Measurements from ENCODE around the gene AKIRIN1. TPM values are rescaled to one million over a fixed set of nuclear protein-coding genes. Genes with fewer than 3 reads are reported as not detected.
"Not testable (repeated sequence)": the region's sequence is repeated elsewhere in the genome, so short reads cannot be mapped to it uniquely, and the experiment has no call there.

Gene AKIRIN1
- total RNA-seq, 1 donor from 2014 or later: 152 TPM

DNA sequence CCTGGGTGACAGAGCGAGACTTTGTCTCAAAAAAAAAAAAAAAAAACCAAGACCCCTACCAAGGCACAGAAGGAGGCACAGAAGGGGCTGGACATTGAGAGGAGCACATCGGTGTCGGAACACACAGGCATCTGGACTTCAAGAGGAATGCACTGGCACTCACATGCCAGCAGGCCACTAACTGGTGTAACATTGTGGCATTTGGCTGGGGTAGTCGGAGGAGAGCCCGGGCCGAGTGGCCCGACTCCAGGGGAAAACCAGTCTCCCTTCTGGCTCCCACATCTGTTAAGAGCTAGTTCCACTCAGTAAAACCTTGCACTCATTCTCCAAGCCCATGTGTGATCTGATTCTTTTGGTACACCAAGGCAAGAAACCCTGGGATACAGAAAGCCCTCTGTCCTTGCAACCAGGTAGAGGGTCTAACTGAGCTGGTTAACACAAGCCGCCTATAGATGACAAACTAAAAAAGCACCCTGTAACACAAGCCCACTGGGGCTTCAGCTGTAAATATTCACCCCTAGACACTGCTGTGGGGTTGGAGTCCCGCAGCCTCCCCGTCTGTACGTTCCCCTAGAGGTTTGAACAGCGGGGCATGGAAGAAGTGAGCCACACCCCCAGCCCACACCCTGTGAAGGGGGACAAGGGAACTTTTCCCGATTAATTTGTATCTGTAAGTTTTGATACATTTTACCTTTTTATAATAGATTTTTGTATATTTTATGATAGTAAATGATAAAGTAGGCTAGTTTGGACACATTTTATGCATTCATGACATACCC, 17.2 kb upstream of the AKIRIN1 start:
- Histone ChIP-seq H3K4me3 (ENCODE audit: insufficient read depth, low read depth, low read length) (no peak overlapping the region), H2AFZ (ENCODE audit: low read depth, low read length) (no peak overlapping the region), H3K4me2 (ENCODE audit: low read length) (no peak overlapping the region), H3K4me1 (ENCODE audit: insufficient read depth, low read length) (no peaks in the 10 kb centered on the region), H3K27ac (ENCODE audit: low read depth, low read length) (no peak overlapping the region), H3K9ac (ENCODE audit: low read length) (no peak overlapping the region), H3K79me2 (ENCODE audit: insufficient read depth, low read length) (no peaks in the 10 kb centered on the region), H3K9me3 (ENCODE audit: insufficient read depth, low read depth, low read length) (peaks cover 3% of the 10 kb centered on the region), H3K27me3 (ENCODE audit: insufficient read depth, low read length) (no peaks in the 10 kb centered on the region), H3K36me3 (ENCODE audit: insufficient read depth, low read length) (no peaks in the 10 kb centered on the region), H4K20me1 (ENCODE audit: insufficient read depth, low read length) (no peaks in the 10 kb centered on the region)
- Mint-ChIP-seq H3K4me3 (ENCODE audit: unreplicated experiment) (no peak overlapping the region), H3K36me3 (ENCODE audit: low read depth, unreplicated experiment) (no peaks in the 10 kb centered on the region), H3K27ac (ENCODE audit: unreplicated experiment) (no peak overlapping the region), H3K27me3 (ENCODE audit: low read depth, unreplicated experiment) (no peaks in the 10 kb centered on the region), H3K9me3 (ENCODE audit: unreplicated experiment) (peaks cover 2% of the 10 kb centered on the region), H3K4me1 (ENCODE audit: low read depth, unreplicated experiment) (no peaks in the 10 kb centered on the region)
- no peak for TF ChIP-seq EZH2 (IDR thresholded peaks at IDR 0.05; ENCODE audit: insufficient read depth, low read length)
- TF ChIP-seq, protein P1, sequence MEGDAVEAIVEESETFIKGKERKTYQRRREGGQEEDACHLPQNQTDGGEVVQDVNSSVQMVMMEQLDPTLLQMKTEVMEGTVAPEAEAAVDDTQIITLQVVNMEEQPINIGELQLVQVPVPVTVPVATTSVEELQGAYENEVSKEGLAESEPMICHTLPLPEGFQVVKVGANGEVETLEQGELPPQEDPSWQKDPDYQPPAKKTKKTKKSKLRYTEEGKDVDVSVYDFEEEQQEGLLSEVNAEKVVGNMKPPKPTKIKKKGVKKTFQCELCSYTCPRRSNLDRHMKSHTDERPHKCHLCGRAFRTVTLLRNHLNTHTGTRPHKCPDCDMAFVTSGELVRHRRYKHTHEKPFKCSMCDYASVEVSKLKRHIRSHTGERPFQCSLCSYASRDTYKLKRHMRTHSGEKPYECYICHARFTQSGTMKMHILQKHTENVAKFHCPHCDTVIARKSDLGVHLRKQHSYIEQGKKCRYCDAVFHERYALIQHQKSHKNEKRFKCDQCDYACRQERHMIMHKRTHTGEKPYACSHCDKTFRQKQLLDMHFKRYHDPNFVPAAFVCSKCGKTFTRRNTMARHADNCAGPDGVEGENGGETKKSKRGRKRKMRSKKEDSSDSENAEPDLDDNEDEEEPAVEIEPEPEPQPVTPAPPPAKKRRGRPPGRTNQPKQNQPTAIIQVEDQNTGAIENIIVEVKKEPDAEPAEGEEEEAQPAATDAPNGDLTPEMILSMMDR (IDR thresholded peaks at IDR 0.05; ENCODE audit: insufficient read depth, low read depth, low read length): no peak
- no peak for FAIRE-seq
- no peak for DNase-seq (ENCODE audit: low read depth)

DNA sequence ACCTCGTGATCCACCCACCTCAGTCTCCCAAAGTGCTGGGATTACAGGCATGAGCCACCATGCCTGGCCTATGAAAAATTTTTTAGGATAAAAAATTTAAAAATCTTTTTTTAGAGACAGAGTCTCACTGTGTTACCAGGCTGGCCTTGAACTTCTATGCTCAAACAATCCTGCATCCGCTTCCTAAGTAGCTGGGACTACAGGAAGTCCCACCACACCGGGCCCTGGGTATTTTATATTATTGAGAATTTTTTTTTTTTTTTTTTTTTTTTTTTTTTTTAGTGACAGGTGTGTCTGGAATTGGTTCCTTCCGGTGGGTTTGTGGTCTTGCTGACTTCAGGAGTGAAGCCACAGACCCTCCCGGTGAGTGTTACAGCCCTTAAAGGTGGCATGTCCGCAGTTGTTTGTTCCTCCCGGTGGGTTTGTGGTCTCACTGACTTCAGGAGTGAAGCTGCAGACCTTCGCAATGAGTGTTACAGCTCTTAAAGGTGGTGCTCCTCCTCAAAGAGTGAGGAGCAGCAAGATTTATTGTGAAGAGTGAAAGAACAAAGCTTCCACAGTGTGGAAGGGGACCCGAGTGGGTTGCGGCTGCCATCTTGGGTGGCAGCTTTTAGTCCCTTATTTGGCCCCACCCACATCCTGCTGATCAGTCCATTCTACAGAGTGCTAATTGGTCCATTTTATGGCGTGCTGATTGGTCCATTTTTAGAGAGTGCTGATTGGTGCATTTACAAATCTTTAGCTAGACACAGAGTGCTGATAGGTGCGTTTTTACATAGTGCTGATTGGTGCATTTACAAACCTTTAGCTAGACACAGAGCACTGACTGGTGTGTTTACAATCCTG, 13.5 kb upstream of the AKIRIN1 start:
- H3K9me3 ChIP-seq (ENCODE audit: insufficient read depth, low read depth, low read length); H4K20me1 ChIP-seq (ENCODE audit: insufficient read depth, low read length); DNase-seq (ENCODE audit: low read depth); H3K27ac Mint-ChIP-seq (ENCODE audit: unreplicated experiment); H3K36me3 ChIP-seq (ENCODE audit: insufficient read depth, low read length); H3K36me3 Mint-ChIP-seq (ENCODE audit: low read depth, unreplicated experiment); H3K4me1 ChIP-seq (ENCODE audit: insufficient read depth, low read length); H3K27ac ChIP-seq (ENCODE audit: low read depth, low read length); H3K4me1 Mint-ChIP-seq (ENCODE audit: low read depth, unreplicated experiment); H3K27me3 ChIP-seq (ENCODE audit: insufficient read depth, low read length); H3K9ac ChIP-seq (ENCODE audit: low read length); H2AFZ ChIP-seq (ENCODE audit: low read depth, low read length); H3K4me2 ChIP-seq (ENCODE audit: low read length); H3K79me2 ChIP-seq (ENCODE audit: insufficient read depth, low read length); H3K9me3 Mint-ChIP-seq (ENCODE audit: unreplicated experiment); H3K27me3 Mint-ChIP-seq (ENCODE audit: low read depth, unreplicated experiment); FAIRE-seq; H3K4me3 ChIP-seq (ENCODE audit: insufficient read depth, low read depth, low read length); H3K4me3 Mint-ChIP-seq (ENCODE audit: unreplicated experiment): not testable (repeated sequence)

DNA sequence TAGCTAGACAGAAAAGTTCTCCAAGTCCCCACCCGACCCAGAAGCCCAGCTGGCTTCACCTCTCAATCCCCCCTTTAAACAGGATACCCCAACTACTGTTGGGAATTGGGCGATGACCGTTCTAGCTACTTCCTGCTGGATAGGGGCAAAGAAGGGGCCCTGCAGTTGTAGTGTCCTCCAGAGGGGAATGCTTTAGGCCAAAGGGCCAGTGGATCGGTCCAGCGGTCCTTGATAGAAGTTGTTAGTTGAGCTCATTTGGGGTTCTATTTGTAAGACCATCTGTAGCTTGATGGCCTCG, 12.9 kb upstream of the AKIRIN1 start:
- H3K4me2 ChIP-seq (ENCODE audit: low read length); H3K4me1 Mint-ChIP-seq (ENCODE audit: low read depth, unreplicated experiment); H3K36me3 Mint-ChIP-seq (ENCODE audit: low read depth, unreplicated experiment); H3K36me3 ChIP-seq (ENCODE audit: insufficient read depth, low read length); H3K27me3 ChIP-seq (ENCODE audit: insufficient read depth, low read length); H4K20me1 ChIP-seq (ENCODE audit: insufficient read depth, low read length); DNase-seq (ENCODE audit: low read depth); H3K27me3 Mint-ChIP-seq (ENCODE audit: low read depth, unreplicated experiment); H3K27ac ChIP-seq (ENCODE audit: low read depth, low read length); H3K9me3 ChIP-seq (ENCODE audit: insufficient read depth, low read depth, low read length); H3K4me1 ChIP-seq (ENCODE audit: insufficient read depth, low read length); H3K9ac ChIP-seq (ENCODE audit: low read length); FAIRE-seq; H2AFZ ChIP-seq (ENCODE audit: low read depth, low read length); H3K79me2 ChIP-seq (ENCODE audit: insufficient read depth, low read length); H3K9me3 Mint-ChIP-seq (ENCODE audit: unreplicated experiment); H3K27ac Mint-ChIP-seq (ENCODE audit: unreplicated experiment); H3K4me3 ChIP-seq (ENCODE audit: insufficient read depth, low read depth, low read length); H3K4me3 Mint-ChIP-seq (ENCODE audit: unreplicated experiment): not testable (repeated sequence)

DNA sequence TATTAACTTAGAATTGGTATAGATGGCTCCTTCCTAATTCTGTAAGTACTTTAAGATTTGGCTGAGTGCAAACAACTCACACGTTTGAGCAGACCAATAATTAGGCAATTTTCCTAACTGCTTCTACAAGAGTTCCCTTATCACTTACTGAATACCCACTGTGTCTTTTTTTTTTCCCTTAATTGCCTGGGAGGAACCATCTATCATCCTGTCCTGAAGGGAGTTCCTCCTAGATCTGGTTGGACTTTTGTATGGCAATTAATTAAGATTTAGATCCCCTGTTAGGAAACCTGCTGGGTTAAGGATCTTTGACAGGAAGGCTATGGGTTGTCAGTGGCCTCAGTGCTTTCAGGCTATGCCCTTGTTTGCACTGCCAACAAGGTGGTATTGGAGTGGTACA, 11.7 kb upstream of the AKIRIN1 start:
- H3K4me1 Mint-ChIP-seq (ENCODE audit: low read depth, unreplicated experiment); H3K4me1 ChIP-seq (ENCODE audit: insufficient read depth, low read length); H3K27ac ChIP-seq (ENCODE audit: low read depth, low read length); H2AFZ ChIP-seq (ENCODE audit: low read depth, low read length); H3K9ac ChIP-seq (ENCODE audit: low read length); H3K36me3 Mint-ChIP-seq (ENCODE audit: low read depth, unreplicated experiment); H3K27ac Mint-ChIP-seq (ENCODE audit: unreplicated experiment); H3K9me3 ChIP-seq (ENCODE audit: insufficient read depth, low read depth, low read length); H3K9me3 Mint-ChIP-seq (ENCODE audit: unreplicated experiment); H3K36me3 ChIP-seq (ENCODE audit: insufficient read depth, low read length); H3K27me3 ChIP-seq (ENCODE audit: insufficient read depth, low read length); H3K79me2 ChIP-seq (ENCODE audit: insufficient read depth, low read length); H3K27me3 Mint-ChIP-seq (ENCODE audit: low read depth, unreplicated experiment); H3K4me3 ChIP-seq (ENCODE audit: insufficient read depth, low read depth, low read length); DNase-seq (ENCODE audit: low read depth); H3K4me2 ChIP-seq (ENCODE audit: low read length); FAIRE-seq; H3K4me3 Mint-ChIP-seq (ENCODE audit: unreplicated experiment); H4K20me1 ChIP-seq (ENCODE audit: insufficient read depth, low read length): not testable (repeated sequence)
